Calu3 (cell line): ENCODE measurements around the gene TMEM232. TPM values are rescaled to one million over a fixed set of nuclear protein-coding genes. Genes with fewer than 3 reads are reported as not detected.

Source experiments
- BruUV-seq: library from RNA; stranded (reverse); fragments of 400-500 nt; replicated peaks from 2 replicates; lab custom pipeline; 2021; lab: Mats Ljungman, UMichigan
- CTCF ChIA-PET: fragments of 300-600 bp; sonication (Branson Sonifier 250); formaldehyde crosslinking; loops from one replicate; lab custom pipeline; 2022; ENCODE audit warnings: antibody characterized with exemption; lab: Charles Lee
- DNase-seq: peaks from one replicate; pipeline ENCODE4 v3.0.0; 2022
- H3K27ac Mint-ChIP-seq: one replicate; pipeline ENCODE4 v1.8.0; 2022; ENCODE audit warnings: mixed read lengths; ENCODE audit not compliant: unreplicated experiment
- H3K27me3 Mint-ChIP-seq: one replicate; pipeline ENCODE4 v1.8.0; 2022; ENCODE audit warnings: mixed read lengths; ENCODE audit not compliant: unreplicated experiment
- H3K36me3 Mint-ChIP-seq: one replicate; pipeline ENCODE4 v1.8.0; 2022; ENCODE audit warnings: mild to moderate bottlenecking, moderate library complexity, mixed read lengths; ENCODE audit not compliant: insufficient read depth, unreplicated experiment
- H3K4me1 Mint-ChIP-seq: one replicate; pipeline ENCODE4 v1.8.0; 2022; ENCODE audit warnings: mild to moderate bottlenecking, low read depth, mixed read lengths; ENCODE audit not compliant: unreplicated experiment
- H3K4me3 Mint-ChIP-seq: one replicate; pipeline ENCODE4 v1.8.0; 2022; ENCODE audit warnings: mild to moderate bottlenecking, low read depth, moderate library complexity, mixed read lengths; ENCODE audit not compliant: unreplicated experiment
- H3K9me3 Mint-ChIP-seq: one replicate; pipeline ENCODE4 v1.8.0; 2022; ENCODE audit warnings: low read depth, mixed read lengths; ENCODE audit not compliant: unreplicated experiment
- intact Hi-C: fragments of 100-400 bp; cut with micrococcal nuclease; formaldehyde crosslinking; loops from one replicate; pipeline ENCODE4 v1.10.0; 2022; ENCODE audit not compliant: unreplicated experiment
- total RNA-seq: library from RNA; stranded (reverse); gene quantifications from 2 replicates; pipeline ENCODE4 v1.2.3, GENCODE V29; 2022
- TF ChIP-seq, protein P1 (sequence below): fragments of 200-600 bp; IDR thresholded peaks from one replicate; pipeline ENCODE4 v1.8.0; 2022; ENCODE audit warnings: antibody characterized with exemption; ENCODE audit not compliant: unreplicated experiment

TMEM232 gene
- total RNA-seq, 1 experiment from 2014 or later: 1.6 TPM

DNA sequence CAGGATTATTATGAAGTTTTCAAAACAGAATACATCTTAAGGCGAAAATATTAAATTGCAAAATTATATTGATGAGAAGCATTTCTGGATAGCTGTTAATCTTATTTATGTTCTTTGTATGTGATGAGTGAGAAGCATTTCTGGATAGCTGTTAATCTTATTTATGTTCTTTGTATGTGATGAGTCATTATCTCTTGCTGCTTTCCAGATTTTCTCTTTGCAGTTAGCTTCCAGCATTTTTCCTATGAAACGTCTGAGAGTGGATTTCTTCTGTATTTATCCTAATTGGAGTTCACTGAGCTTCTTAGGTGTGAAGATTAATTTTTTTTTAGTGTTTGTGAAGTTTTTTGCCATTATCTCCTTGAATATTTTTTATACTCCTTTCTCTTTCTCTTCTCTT, 8.2 kb downstream of the TMEM232 start:
- Mint-ChIP-seq H3K4me1 (no peaks in the 10 kb centered on the region), H3K27me3 (no peaks in the 10 kb centered on the region), H3K36me3 (no peaks in the 10 kb centered on the region), H3K9me3 (no peaks in the 10 kb centered on the region), H3K4me3 (no peak overlapping the region), H3K27ac (no peak overlapping the region)
- intact Hi-C loops: no loop called here
- BruUV-seq: no TSS peak
- TF ChIP-seq, protein P1, sequence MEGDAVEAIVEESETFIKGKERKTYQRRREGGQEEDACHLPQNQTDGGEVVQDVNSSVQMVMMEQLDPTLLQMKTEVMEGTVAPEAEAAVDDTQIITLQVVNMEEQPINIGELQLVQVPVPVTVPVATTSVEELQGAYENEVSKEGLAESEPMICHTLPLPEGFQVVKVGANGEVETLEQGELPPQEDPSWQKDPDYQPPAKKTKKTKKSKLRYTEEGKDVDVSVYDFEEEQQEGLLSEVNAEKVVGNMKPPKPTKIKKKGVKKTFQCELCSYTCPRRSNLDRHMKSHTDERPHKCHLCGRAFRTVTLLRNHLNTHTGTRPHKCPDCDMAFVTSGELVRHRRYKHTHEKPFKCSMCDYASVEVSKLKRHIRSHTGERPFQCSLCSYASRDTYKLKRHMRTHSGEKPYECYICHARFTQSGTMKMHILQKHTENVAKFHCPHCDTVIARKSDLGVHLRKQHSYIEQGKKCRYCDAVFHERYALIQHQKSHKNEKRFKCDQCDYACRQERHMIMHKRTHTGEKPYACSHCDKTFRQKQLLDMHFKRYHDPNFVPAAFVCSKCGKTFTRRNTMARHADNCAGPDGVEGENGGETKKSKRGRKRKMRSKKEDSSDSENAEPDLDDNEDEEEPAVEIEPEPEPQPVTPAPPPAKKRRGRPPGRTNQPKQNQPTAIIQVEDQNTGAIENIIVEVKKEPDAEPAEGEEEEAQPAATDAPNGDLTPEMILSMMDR: no peak
- CTCF ChIA-PET: no interaction called here
- DNase-seq: no peak

DNA sequence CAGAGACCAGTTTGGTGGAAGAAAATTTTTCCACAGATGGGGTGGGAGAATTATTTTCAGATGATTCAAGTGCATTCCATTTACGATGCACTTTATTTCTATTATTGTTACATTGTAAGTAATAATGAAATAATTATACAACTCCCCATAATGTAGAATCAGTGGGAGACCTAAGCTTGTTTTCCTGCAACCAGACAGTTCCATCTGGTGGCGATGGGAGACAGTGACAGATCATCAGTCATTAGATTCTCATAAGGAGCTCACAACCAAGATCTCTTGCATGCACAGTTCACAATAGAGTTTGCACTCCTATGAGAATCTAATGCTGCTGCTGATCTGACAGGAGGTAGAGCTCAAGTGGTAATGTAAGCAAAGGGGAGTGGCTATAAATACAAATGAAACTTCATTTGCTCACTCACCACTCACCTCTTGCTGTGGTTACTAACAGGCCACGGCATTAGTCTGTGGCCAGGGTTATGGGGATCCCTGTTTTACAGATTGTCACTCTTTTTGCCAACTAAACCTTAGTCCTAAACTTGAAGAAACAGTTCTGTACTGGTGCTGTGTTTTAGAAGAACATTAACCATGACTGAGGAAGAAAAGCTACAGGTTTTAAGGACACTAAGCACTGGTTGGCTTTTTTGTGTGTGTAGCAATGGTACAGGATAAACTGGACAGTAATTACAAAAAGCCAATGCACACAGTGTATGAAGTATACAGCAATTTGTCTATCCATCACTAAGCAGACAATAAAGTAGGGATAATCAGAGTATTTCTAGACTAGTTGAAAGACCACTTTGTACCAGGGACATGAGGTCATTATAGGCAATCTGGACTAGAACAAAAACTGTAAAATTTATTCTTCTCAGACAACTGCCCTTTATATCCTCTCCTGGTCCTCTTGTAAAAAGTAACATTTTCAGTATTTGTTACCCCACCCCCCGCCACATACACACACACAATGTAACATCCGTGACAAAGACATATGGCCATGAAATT, 9.9 kb downstream of the TMEM232 start:
- intact Hi-C loops: no loop called here
- no TSS peak for BruUV-seq
- Mint-ChIP-seq H3K36me3 (no peaks in the 10 kb centered on the region), H3K9me3 (no peaks in the 10 kb centered on the region), H3K27me3 (no peaks in the 10 kb centered on the region), H3K27ac (no peak overlapping the region), H3K4me1 (no peaks in the 10 kb centered on the region), H3K4me3 (no peak overlapping the region)
- TF ChIP-seq, protein P1: no peak
- no peak for DNase-seq
- CTCF ChIA-PET: interaction anchor here (0.6 kb wide), 1 partner anchor 31 kb away, joined by 3 read pairs; no protein-coding TSS in a partner anchor

DNA sequence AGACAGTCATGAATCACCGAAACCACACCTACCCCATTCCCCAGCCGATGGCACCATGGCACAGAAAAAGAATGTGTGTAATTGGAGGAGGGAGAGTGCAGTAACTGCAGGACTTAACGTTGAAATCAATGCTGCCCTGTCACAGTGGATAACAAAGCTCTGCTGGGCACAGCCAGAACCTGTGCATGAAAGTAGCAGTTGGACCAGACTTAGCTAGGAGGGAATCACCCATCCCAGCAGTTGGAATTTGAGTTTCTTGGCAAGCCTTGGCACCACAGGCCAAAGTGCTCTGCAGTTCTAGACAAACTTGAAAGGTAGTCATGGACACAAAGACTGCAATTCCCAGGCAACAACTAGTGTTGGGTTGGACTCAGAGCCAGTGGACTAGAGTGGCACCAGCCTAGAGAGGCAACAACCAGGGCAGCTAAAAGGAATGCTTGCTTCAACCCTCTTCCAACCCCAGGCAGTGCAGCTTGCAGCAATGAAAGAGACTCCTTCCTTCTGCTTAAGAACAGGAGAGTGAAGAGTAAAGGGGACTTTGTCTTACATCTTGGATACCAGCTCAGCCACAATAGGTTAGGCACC, 19.1 kb downstream of the TMEM232 start:
- Mint-ChIP-seq H3K36me3 (no peaks in the 10 kb centered on the region), H3K4me3 (no peak overlapping the region)
- DNase-seq: no peak

DNA sequence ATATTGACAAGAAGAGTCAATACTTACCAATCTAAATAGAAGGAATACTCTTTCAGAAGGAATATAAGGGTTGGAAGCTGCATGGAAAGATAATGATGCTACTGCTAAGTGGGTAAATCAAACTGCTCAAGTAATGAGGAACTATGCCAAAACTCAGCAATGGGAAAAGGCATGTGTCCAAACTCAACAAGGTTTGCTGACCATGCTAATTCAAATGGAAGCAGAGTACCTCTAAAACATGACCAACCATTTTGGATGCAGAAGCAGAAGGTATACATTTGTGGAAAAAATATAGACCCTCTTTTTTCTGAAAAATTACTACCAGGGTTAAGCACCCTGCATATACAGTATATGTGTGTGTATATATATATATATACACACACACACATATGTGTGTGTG, 21.1 kb downstream of the TMEM232 start:
- BruUV-seq: no TSS peak
- H3K9me3 Mint-ChIP-seq: no peaks in the 10 kb centered on the region
- H3K36me3 Mint-ChIP-seq: no peaks in the 10 kb centered on the region
- no peak overlapping the region for H3K4me3 Mint-ChIP-seq
- H3K27me3 Mint-ChIP-seq: no peaks in the 10 kb centered on the region
- no peak for DNase-seq
- CTCF ChIA-PET: no interaction called here
- intact Hi-C loops: no loop called here
- no peak overlapping the region for H3K27ac Mint-ChIP-seq
- TF ChIP-seq, protein P1: no peak
- H3K4me1 Mint-ChIP-seq: no peaks in the 10 kb centered on the region

More for the DNA sequence above, 19.1 kb downstream of the TMEM232 start:
- Mint-ChIP-seq H3K27me3 (no peaks in the 10 kb centered on the region), H3K9me3 (no peaks in the 10 kb centered on the region), H3K27ac (no peak overlapping the region), H3K4me1 (no peaks in the 10 kb centered on the region)
- CTCF ChIA-PET: no interaction called here
- TF ChIP-seq, protein P1: no peak
- intact Hi-C loops: no loop called here
- no TSS peak for BruUV-seq
